ENCODE data around the gene NPAS3.

NPAS3 gene

DNA sequence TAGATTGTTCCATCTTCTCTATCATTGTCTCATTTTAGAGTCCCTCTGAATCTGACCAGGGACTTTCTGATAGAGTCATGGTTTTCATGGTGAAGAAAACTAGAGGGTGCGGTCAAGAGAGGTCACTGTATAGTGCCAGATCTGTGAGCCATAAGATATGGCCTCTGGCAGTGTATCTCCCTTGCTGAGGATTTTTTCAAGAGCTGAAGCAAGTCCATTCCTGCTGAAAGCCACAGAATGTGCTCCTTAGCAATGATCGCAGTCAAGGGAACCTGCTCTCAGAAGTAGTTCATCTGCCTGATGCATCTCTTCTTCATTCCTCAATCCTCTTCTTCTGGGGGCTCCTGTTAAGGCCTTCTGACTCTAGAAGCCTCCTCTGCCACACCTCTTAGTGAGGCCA lies 607.0 kb downstream of the NPAS3 start:
- no peak for DNase-seq (ENCODE audit: low read depth, low spot score)
- TF ChIP-seq FOXP2 (optimal IDR thresholded peaks at IDR 0.05; ENCODE audit: control extremely low read depth, extremely low read length, insufficient read depth) (no peak), EZH2 (IDR thresholded peaks at IDR 0.05) (no peak), POLR2AphosphoS5 (IDR thresholded peaks at IDR 0.05; ENCODE audit: borderline replicate concordance, low read depth, low read length) (no peak)

GRCh38 chr14:33548606-33549005 lies 609.9 kb downstream of the NPAS3 start:
- TF ChIP-seq FOXP2 (optimal IDR thresholded peaks at IDR 0.05; ENCODE audit: control extremely low read depth, extremely low read length, insufficient read depth) (no peak), POLR2AphosphoS5 (IDR thresholded peaks at IDR 0.05; ENCODE audit: borderline replicate concordance, low read depth, low read length) (no peak), EZH2 (IDR thresholded peaks at IDR 0.05) (no peak)
- no peak overlapping the region for H3K27ac ChIP-seq
- no peak for DNase-seq (ENCODE audit: low read depth, low spot score)
- no peak overlapping the region for H3K4me3 ChIP-seq
- no peaks in the 10 kb centered on the region for H3K9me3 ChIP-seq (ENCODE audit: low read depth, low read length)
- H3K9ac ChIP-seq (ENCODE audit: insufficient read length) = no peak overlapping the region
- H3K36me3 ChIP-seq (ENCODE audit: insufficient read depth, low read length) = no peaks in the 10 kb centered on the region

More for the DNA sequence above, 607.0 kb downstream of the NPAS3 start:
- no peak overlapping the region for H3K9ac ChIP-seq (ENCODE audit: insufficient read length)
- no peaks in the 10 kb centered on the region for H3K36me3 ChIP-seq (ENCODE audit: insufficient read depth, low read length)
- no peaks in the 10 kb centered on the region for H3K9me3 ChIP-seq (ENCODE audit: low read depth, low read length)
- H3K4me3 ChIP-seq = no peak overlapping the region
- no peak overlapping the region for H3K27ac ChIP-seq

DNA sequence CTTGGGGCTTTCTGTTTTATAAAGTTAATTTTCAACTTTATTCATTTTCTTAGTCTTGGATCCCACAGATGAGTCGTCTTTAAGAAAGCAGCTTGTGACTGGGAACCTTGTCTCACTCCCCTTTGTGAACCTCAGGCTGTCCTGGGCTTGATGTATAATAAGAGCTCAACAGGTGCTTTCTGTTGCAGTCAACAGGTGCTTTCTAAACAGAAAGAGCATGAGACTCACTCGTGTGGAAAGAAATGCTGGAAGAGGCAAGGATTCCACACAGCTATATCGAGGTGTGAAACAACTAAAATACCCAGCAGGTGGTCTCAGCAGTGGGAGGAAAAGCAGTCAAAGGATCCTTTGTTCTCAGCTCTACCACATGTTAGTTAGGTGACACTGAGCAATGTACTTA lies 613.3 kb downstream of the NPAS3 start:
- Histone ChIP-seq H3K36me3 (ENCODE audit: insufficient read depth, low read length) (no peaks in the 10 kb centered on the region), H3K9ac (ENCODE audit: insufficient read length) (no peak overlapping the region), H3K9me3 (ENCODE audit: low read depth, low read length) (no peaks in the 10 kb centered on the region), H3K4me3 (no peak overlapping the region), H3K27ac (no peak overlapping the region)
- DNase-seq (ENCODE audit: low read depth, low spot score) = no peak
- TF ChIP-seq POLR2AphosphoS5 (IDR thresholded peaks at IDR 0.05; ENCODE audit: borderline replicate concordance, low read depth, low read length) (no peak), FOXP2 (optimal IDR thresholded peaks at IDR 0.05; ENCODE audit: control extremely low read depth, extremely low read length, insufficient read depth) (no peak), EZH2 (IDR thresholded peaks at IDR 0.05) (no peak)

- no peaks in the 10 kb centered on the region for H3K36me3 ChIP-seq (ENCODE audit: insufficient read depth, low read length)
- no peak overlapping the region for H3K9ac ChIP-seq (ENCODE audit: insufficient read length)
- H3K27ac ChIP-seq = no peak overlapping the region
- no peak overlapping the region for H3K4me3 ChIP-seq
- no peak for DNase-seq (ENCODE audit: low read depth, low spot score)
- no peaks in the 10 kb centered on the region for H3K9me3 ChIP-seq (ENCODE audit: low read depth, low read length)
- TF ChIP-seq POLR2AphosphoS5 (IDR thresholded peaks at IDR 0.05; ENCODE audit: borderline replicate concordance, low read depth, low read length) (no peak), FOXP2 (optimal IDR thresholded peaks at IDR 0.05; ENCODE audit: control extremely low read depth, extremely low read length, insufficient read depth) (no peak), EZH2 (IDR thresholded peaks at IDR 0.05) (no peak)
These were observed 615.1 kb downstream of the NPAS3 start for GRCh38 chr14:33553706-33554278.

DNA sequence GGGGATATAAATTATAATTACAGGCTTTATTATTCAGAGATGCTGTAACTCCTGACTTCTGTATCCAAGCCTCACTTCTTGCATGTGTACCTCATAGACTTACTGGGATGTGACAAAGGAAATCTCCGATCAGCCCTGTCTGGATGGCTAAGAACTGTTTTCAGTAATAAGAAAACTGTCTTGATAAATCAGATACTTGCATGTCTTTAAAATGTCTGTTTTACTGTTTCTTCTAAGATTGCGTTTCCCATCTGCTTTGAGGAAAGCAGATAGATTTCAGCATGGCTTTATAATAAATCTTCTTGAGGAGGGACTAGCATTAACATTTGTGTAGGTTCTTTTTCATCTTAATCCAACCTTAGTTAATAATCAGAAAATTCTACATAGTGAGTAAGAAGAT lies 616.3 kb downstream of the NPAS3 start:
- Histone ChIP-seq H3K36me3 (ENCODE audit: insufficient read depth, low read length) (no peaks in the 10 kb centered on the region), H3K9ac (ENCODE audit: insufficient read length) (no peak overlapping the region), H3K4me3 (no peak overlapping the region), H3K27ac (no peak overlapping the region), H3K9me3 (ENCODE audit: low read depth, low read length) (no peaks in the 10 kb centered on the region)
- no peak for DNase-seq (ENCODE audit: low read depth, low spot score)
- TF ChIP-seq EZH2 (IDR thresholded peaks at IDR 0.05) = no peak
- TF ChIP-seq FOXP2 (optimal IDR thresholded peaks at IDR 0.05; ENCODE audit: control extremely low read depth, extremely low read length, insufficient read depth) = no peak
- no peak for TF ChIP-seq POLR2AphosphoS5 (IDR thresholded peaks at IDR 0.05; ENCODE audit: borderline replicate concordance, low read depth, low read length)

DNA sequence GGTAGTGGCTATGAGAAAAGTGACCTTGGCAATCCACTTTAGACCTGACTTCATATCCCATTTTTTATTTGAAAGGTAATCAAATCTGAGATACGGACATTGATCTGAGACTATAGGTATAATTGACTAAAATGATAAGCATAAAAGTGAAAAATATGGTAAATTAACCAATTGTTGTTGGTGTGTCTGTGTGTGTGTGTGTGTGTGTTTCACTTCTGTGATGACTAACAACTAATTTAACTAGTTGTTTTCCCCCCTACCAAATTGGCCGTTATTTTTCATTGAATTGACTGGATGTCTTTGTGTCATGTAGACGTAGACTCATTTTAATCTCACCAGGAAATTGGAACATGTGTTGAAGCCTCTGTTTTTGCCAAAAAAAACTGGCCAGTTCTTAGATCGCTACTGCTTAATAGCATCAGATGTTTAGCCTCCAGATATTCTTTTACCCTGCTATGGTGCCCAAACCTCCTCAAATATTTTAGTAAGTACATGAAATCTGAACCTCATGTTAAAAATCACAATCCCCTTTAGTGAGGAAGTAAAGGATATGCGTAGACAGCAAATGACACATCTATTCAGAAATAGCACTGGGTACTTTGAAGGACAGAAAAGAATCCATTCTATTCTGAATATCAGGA lies 617.2 kb downstream of the NPAS3 start:
- no peak for TF ChIP-seq POLR2AphosphoS5 (IDR thresholded peaks at IDR 0.05; ENCODE audit: borderline replicate concordance, low read depth, low read length)
- no peaks in the 10 kb centered on the region for H3K9me3 ChIP-seq (ENCODE audit: low read depth, low read length)
- H3K27ac ChIP-seq = no peak overlapping the region
- no peak overlapping the region for H3K9ac ChIP-seq (ENCODE audit: insufficient read length)
- H3K4me3 ChIP-seq = no peak overlapping the region
- H3K36me3 ChIP-seq (ENCODE audit: insufficient read depth, low read length) = no peaks in the 10 kb centered on the region
- DNase-seq (ENCODE audit: low read depth, low spot score) = no peak

DNA sequence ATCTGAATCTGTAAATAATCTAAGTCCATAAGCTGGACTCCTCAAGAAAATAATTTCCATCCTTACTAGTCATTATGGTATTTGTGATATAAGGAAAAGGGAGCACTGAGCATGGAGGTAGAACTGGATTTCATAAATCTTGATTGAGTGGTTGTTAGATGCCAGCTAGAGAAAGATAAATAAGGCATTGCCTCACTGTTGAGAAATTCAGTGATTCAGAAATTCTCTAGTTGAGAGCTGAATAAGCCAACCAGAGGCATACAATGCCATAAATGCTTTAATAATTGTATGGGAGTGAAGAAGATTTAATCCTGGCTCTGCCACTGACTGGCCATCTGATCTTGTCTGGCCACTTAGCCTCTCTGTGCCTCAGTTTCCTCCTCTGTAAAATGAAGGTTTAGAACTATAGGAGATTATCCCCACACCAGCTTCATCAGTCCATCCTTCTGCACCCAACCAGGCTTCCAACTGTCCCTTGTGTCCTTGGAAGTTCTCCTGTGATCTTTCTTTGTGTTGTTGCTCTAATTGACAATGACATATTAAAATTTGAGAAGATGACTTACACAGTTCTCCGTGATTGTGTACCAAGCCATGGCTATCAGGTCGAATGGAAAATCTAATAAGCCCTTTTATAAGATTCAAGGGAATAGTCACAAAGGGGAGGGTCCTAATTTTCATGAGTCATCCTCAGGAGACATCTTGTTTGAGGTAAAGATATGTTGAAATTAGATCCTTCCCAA lies 617.9 kb downstream of the NPAS3 start:
- Histone ChIP-seq H3K27ac (no peak overlapping the region), H3K36me3 (ENCODE audit: insufficient read depth, low read length) (no peaks in the 10 kb centered on the region), H3K9me3 (ENCODE audit: low read depth, low read length) (no peaks in the 10 kb centered on the region), H3K9ac (ENCODE audit: insufficient read length) (no peak overlapping the region), H3K4me3 (no peak overlapping the region)
- no peak for DNase-seq (ENCODE audit: low read depth, low spot score)
- no peak for TF ChIP-seq POLR2AphosphoS5 (IDR thresholded peaks at IDR 0.05; ENCODE audit: borderline replicate concordance, low read depth, low read length)
- TF ChIP-seq FOXP2 (optimal IDR thresholded peaks at IDR 0.05; ENCODE audit: control extremely low read depth, extremely low read length, insufficient read depth) = no peak
- no peak for TF ChIP-seq EZH2 (IDR thresholded peaks at IDR 0.05)

DNA sequence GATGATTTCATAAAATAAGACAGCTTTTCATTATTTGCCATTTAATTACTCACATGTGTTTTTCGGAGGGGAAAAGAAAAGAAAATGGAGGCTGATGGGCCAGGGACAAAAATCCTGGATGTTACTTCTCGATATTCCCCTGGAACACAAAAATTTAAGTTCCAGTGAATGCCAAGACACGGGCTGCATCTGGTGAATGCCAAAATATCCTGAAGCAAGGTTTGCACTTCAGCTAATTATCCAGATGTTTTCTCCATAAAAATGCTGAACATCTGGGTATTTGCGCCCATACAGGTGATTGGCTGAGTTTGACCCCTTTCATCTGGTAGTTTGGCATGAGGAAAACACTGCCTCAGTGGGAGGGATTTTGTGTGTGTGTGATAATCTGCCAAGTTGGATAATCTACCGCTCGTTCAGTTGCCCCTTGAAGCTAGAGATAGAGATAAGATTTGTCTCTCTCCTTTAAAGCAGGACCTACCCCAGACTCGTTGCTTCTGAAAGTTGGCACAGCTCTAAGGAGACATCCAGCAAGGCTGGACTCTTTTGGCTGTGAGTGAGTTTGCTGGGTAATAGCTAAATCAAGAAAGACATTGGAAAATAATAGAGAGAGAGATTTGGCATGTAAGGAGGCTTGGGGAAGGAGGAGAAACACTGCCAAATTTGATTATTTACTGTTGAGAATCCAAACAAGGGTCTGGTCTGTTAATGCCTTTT lies 622.2 kb downstream of the NPAS3 start:
- Histone ChIP-seq H3K4me3 (no peak overlapping the region), H3K36me3 (ENCODE audit: insufficient read depth, low read length) (no peaks in the 10 kb centered on the region), H3K27ac (no peak overlapping the region), H3K9ac (ENCODE audit: insufficient read length) (no peak overlapping the region), H3K9me3 (ENCODE audit: low read depth, low read length) (no peaks in the 10 kb centered on the region)
- DNase-seq (ENCODE audit: low read depth, low spot score) = no peak
- TF ChIP-seq EZH2 (IDR thresholded peaks at IDR 0.05) = no peak
- TF ChIP-seq FOXP2 (optimal IDR thresholded peaks at IDR 0.05; ENCODE audit: control extremely low read depth, extremely low read length, insufficient read depth) = no peak
- TF ChIP-seq POLR2AphosphoS5 (IDR thresholded peaks at IDR 0.05; ENCODE audit: borderline replicate concordance, low read depth, low read length) = no peak
